ENCODE data around the gene LRRN1. TPM values are rescaled to one million over a fixed set of nuclear protein-coding genes. Genes with fewer than 3 reads are reported as not detected.

The LRRN1 gene
- total and polyA plus RNA-seq, 2 donors (not counting 1 experiment from before 2014, with no cell fraction given): 1.1 to 2.5 TPM

GRCh38 chr3:3772338-3772737, 26.9 kb upstream of the LRRN1 start:
- Mint-ChIP-seq H3K4me1 (no peaks in the 10 kb centered on the region), H3K4me3 (no peak overlapping the region), H3K27ac (no peak overlapping the region), H3K27me3 (no peaks in the 10 kb centered on the region), H3K9me3 (ENCODE audit: insufficient read depth) (peaks cover 13% of the 10 kb centered on the region)
- no peak overlapping the region for H3K27ac ChIP-seq (ENCODE audit: low read length in 2 of 2)
- H3K4me2 ChIP-seq (replicated peaks; ENCODE audit: low read depth, low read length, poor library complexity, severe bottlenecking): no peak overlapping the region
- no peaks in the 10 kb centered on the region for H4K20me1 ChIP-seq (ENCODE audit: control insufficient read depth, insufficient read depth, low read length, poor library complexity, severe bottlenecking)
- no peaks in the 10 kb centered on the region for H3K36me3 ChIP-seq (replicated peaks in 1 of 2; ENCODE audit: control extremely low read depth in 1 of 2, control insufficient read depth in 1 of 2, extremely low read depth in 1 of 2, insufficient read depth in 2 of 2, low read length in 1 of 2)
- ATAC-seq (ENCODE audit: low read depth): no peak
- intact Hi-C loops (cut with micrococcal nuclease): no loop called here
- DNase-seq: no peak
- no peaks in the 10 kb centered on the region for H3K79me2 ChIP-seq (ENCODE audit: control insufficient read depth, insufficient read depth, low read length)
- CTCF ChIA-PET: no interaction called here
- WGBS (ENCODE audit: insufficient coverage): 100% methylated on average over 1 of the region's 1 CpG
- no peak for TF ChIP-seq CTCF (IDR thresholded peaks at IDR 0.05)
- no peak for TF ChIP-seq EZH2 (IDR thresholded peaks at IDR 0.05; ENCODE audit: borderline replicate concordance, insufficient read depth, low read depth, low read length, poor library complexity, severe bottlenecking)
- POLR2A ChIA-PET: no interaction called here
- H3K9me3 ChIP-seq (ENCODE audit: control extremely low read depth in 1 of 3, control insufficient read depth in 2 of 3, insufficient read depth in 1 of 3, low read length in 2 of 3): peaks cover 0 to 1% (median 0%) of the 10 kb centered on the region in 3 donors
- no peaks in the 10 kb centered on the region for H3K4me1 ChIP-seq (ENCODE audit: control insufficient read depth in 2 of 2, insufficient read depth in 2 of 2, low read length in 2 of 2)
- no peaks in the 10 kb centered on the region for H3K27me3 ChIP-seq (replicated peaks in 1 of 4; ENCODE audit: control extremely low read depth in 1 of 4, control insufficient read depth in 3 of 4, insufficient read depth in 4 of 4, low read length in 3 of 4)
- H3K4me3 ChIP-seq (ENCODE audit: control extremely low read depth in 1 of 5, extremely low read depth in 1 of 5, insufficient read depth in 1 of 5, low read depth in 2 of 5, low read length in 4 of 5): no peak overlapping the region
- H3K9ac ChIP-seq (ENCODE audit: low read length): no peak overlapping the region
- H2AFZ ChIP-seq (ENCODE audit: insufficient read depth, low read depth, low read length, poor library complexity, severe bottlenecking): no peak overlapping the region

DNA sequence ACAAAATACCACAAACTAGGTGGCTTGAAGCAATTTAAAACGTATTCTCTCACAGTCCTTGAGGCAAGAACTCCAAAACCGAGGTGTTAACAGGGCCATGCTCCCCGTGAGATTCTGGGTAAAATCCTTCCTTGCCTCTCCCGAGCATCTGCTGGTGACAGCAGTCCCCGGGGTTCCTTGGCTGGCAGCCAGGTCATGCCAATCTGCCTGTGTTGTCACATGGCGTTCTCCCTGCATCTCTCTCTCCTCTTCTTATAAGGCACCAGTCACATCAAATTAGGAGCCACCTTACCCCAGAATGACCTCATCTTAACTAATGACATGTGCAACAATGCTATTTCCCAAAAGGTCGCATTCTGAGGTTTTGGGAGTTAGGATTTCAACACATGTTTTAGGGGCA, 26.3 kb upstream of the LRRN1 start:
- Mint-ChIP-seq H3K27ac (no peak overlapping the region), H3K4me1 (no peaks in the 10 kb centered on the region), H3K9me3 (ENCODE audit: insufficient read depth) (peaks cover 13% of the 10 kb centered on the region), H3K27me3 (no peaks in the 10 kb centered on the region), H3K4me3 (no peak overlapping the region)
- Histone ChIP-seq H3K9ac (ENCODE audit: low read length) (no peak overlapping the region), H3K27me3 (replicated peaks in 1 of 4; ENCODE audit: control extremely low read depth in 1 of 4, control insufficient read depth in 3 of 4, insufficient read depth in 4 of 4, low read length in 3 of 4) (no peaks in the 10 kb centered on the region), H3K4me3 (ENCODE audit: control extremely low read depth in 1 of 5, extremely low read depth in 1 of 5, insufficient read depth in 1 of 5, low read depth in 2 of 5, low read length in 4 of 5) (no peak overlapping the region), H4K20me1 (ENCODE audit: control insufficient read depth, insufficient read depth, low read length, poor library complexity, severe bottlenecking) (no peaks in the 10 kb centered on the region), H3K4me1 (ENCODE audit: control insufficient read depth in 2 of 2, insufficient read depth in 2 of 2, low read length in 2 of 2) (no peaks in the 10 kb centered on the region), H3K9me3 (ENCODE audit: control extremely low read depth in 1 of 3, control insufficient read depth in 2 of 3, insufficient read depth in 1 of 3, low read length in 2 of 3) (peaks cover 0 to 1% (median 0%) of the 10 kb centered on the region in 3 donors), H3K4me2 (replicated peaks; ENCODE audit: low read depth, low read length, poor library complexity, severe bottlenecking) (no peak overlapping the region), H2AFZ (ENCODE audit: insufficient read depth, low read depth, low read length, poor library complexity, severe bottlenecking) (no peak overlapping the region), H3K79me2 (ENCODE audit: control insufficient read depth, insufficient read depth, low read length) (no peaks in the 10 kb centered on the region), H3K27ac (ENCODE audit: low read length in 2 of 2) (no peak overlapping the region), H3K36me3 (replicated peaks in 1 of 2; ENCODE audit: control extremely low read depth in 1 of 2, control insufficient read depth in 1 of 2, extremely low read depth in 1 of 2, insufficient read depth in 2 of 2, low read length in 1 of 2) (no peaks in the 10 kb centered on the region)
- ATAC-seq (ENCODE audit: low read depth) (no peak), DNase-seq (no peak)
- ChIA-PET CTCF (no interaction called here), POLR2A (no interaction called here)
- TF ChIP-seq EZH2 (IDR thresholded peaks at IDR 0.05; ENCODE audit: borderline replicate concordance, insufficient read depth, low read depth, low read length, poor library complexity, severe bottlenecking): no peak
- no peak for TF ChIP-seq CTCF (IDR thresholded peaks at IDR 0.05)
- intact Hi-C loops (cut with micrococcal nuclease): no loop called here
- 66% methylated on average over 6 of the region's 7 CpGs for WGBS (ENCODE audit: insufficient coverage)

All from B cell (primary cell).